ENCODE data around the gene DNTTIP2. TPM values are rescaled to one million over a fixed set of nuclear protein-coding genes. Genes with fewer than 3 reads are reported as not detected.
A peak's percentile ranks its signal among the peaks of the same experiment; 100 is the strongest.

DNTTIP2 gene
- total and polyA plus RNA-seq, 9 of the 15 experiments (the other 6 are each of a cell fraction or from before 2014, with no cell fraction given) = 50.4 to 138 (median 97.0) TPM

DNA sequence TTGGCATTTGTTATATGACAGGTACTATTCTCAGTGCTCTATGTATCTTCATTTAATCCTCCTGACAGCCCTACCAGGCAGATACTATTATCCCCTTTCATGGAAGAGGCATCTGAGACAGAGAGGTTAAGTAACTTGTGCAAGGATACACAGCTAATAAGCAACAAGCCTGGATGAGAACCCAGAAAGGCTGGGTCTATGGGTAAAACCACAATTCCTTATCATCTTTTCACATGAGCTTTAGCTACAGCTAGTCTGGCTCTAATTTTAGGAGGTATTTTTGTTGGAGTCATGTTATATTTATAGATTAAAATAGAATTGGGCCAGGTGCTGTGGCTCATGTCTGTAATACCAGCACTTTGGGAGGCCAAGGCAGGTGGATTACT, 27.7 kb downstream of the DNTTIP2 start (continued):
- TF ChIP-seq TBL1XR1 (IDR thresholded peaks at IDR 0.05; ENCODE audit: low read length in 2 of 2) = no peak
- no peak for TF ChIP-seq PTTG1 (tag; IDR thresholded peaks at IDR 0.05; ENCODE audit: low read depth)
- TF ChIP-seq CBFA2T3 (IDR thresholded peaks at IDR 0.05) = peak; percentile 65
- no peak for TF ChIP-seq MXI1 (IDR thresholded peaks at IDR 0.05; ENCODE audit: low read depth, low read length)
- TF ChIP-seq, protein P1, sequence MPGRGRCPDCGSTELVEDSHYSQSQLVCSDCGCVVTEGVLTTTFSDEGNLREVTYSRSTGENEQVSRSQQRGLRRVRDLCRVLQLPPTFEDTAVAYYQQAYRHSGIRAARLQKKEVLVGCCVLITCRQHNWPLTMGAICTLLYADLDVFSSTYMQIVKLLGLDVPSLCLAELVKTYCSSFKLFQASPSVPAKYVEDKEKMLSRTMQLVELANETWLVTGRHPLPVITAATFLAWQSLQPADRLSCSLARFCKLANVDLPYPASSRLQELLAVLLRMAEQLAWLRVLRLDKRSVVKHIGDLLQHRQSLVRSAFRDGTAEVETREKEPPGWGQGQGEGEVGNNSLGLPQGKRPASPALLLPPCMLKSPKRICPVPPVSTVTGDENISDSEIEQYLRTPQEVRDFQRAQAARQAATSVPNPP (IDR thresholded peaks at IDR 0.05; ENCODE audit: borderline replicate concordance, insufficient read depth, insufficient read length) = no peak
- peak; percentile 69 for TF ChIP-seq ZFP36 (IDR thresholded peaks at IDR 0.05; ENCODE audit: low read depth, low read length, partially characterized antibody)
- TF ChIP-seq RBM15 (IDR thresholded peaks at IDR 0.05; ENCODE audit: insufficient read depth, low read length) = no peak
- TF ChIP-seq, protein P2, sequence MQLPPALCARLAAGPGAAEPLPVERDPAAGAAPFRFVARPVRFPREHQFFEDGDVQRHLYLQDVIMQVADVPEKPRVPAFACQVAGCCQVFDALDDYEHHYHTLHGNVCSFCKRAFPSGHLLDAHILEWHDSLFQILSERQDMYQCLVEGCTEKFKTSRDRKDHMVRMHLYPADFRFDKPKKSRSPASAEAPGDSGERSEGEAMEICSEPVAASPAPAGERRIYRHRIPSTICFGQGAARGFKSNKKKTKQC (CRISPR knock-in tag; IDR thresholded peaks at IDR 0.05) = no peak
- TF ChIP-seq, protein P3, sequence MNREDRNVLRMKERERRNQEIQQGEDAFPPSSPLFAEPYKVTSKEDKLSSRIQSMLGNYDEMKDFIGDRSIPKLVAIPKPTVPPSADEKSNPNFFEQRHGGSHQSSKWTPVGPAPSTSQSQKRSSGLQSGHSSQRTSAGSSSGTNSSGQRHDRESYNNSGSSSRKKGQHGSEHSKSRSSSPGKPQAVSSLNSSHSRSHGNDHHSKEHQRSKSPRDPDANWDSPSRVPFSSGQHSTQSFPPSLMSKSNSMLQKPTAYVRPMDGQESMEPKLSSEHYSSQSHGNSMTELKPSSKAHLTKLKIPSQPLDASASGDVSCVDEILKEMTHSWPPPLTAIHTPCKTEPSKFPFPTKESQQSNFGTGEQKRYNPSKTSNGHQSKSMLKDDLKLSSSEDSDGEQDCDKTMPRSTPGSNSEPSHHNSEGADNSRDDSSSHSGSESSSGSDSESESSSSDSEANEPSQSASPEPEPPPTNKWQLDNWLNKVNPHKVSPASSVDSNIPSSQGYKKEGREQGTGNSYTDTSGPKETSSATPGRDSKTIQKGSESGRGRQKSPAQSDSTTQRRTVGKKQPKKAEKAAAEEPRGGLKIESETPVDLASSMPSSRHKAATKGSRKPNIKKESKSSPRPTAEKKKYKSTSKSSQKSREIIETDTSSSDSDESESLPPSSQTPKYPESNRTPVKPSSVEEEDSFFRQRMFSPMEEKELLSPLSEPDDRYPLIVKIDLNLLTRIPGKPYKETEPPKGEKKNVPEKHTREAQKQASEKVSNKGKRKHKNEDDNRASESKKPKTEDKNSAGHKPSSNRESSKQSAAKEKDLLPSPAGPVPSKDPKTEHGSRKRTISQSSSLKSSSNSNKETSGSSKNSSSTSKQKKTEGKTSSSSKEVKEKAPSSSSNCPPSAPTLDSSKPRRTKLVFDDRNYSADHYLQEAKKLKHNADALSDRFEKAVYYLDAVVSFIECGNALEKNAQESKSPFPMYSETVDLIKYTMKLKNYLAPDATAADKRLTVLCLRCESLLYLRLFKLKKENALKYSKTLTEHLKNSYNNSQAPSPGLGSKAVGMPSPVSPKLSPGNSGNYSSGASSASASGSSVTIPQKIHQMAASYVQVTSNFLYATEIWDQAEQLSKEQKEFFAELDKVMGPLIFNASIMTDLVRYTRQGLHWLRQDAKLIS (CRISPR knock-in tag; IDR thresholded peaks at IDR 0.05) = no peak
- no peak for TF ChIP-seq CSDE1 (IDR thresholded peaks at IDR 0.05)
- TF ChIP-seq TAL1 (IDR thresholded peaks at IDR 0.05) = peak; percentile 37; the same call in 1 of the 2 replicates
- TF ChIP-seq TCF3 (CRISPR knock-in tag; IDR thresholded peaks at IDR 0.05) = peak; percentile 73
- no peak for TF ChIP-seq NR2C1 (IDR thresholded peaks at IDR 0.05)
- no peak for TF ChIP-seq NR2C1 (tag; IDR thresholded peaks at IDR 0.05)

All from K562 (cell line).